ENCODE results near the gene CSF3R.

Gene CSF3R

GRCh38 chr1:36450270-36450918 is 32.3 kb downstream of the CSF3R start, which contains the start of gene OSCP1:
OSCP1 (minus strand) TSS chr1:36450451; CDS start chr1:36450369, 82 bp downstream.
- H3K4me3 Mint-ChIP-seq, result peak within 1 kb of the TSS; percentile 92
- peaks cover 7% of the 10 kb centered on the region for H3K36me3 Mint-ChIP-seq
- H3K9me3 Mint-ChIP-seq, result no peaks in the 10 kb centered on the region
- H3K27me3 Mint-ChIP-seq, result no peaks in the 10 kb centered on the region
- ATAC-seq (ENCODE audit: low read depth) (peak; percentile 97), DNase-seq (ENCODE audit: low spot score in 2 of 2) (peak; percentile 83 to 87)
- peak within 1 kb of the TSS; percentile 95 for H3K27ac Mint-ChIP-seq
- H3K4me1 Mint-ChIP-seq, result peaks cover 7% of the 10 kb centered on the region

- Mint-ChIP-seq H3K9me3 (no peaks in the 10 kb centered on the region), H3K27me3 (no peaks in the 10 kb centered on the region), H3K4me3 (no peak overlapping the region), H3K36me3 (no peaks in the 10 kb centered on the region), H3K27ac (no peak overlapping the region), H3K4me1 (peaks cover 7% of the 10 kb centered on the region)
- DNase-seq (ENCODE audit: low spot score in 2 of 2) (no peak), ATAC-seq (ENCODE audit: low read depth) (no peak)
Observed at GRCh38 chr1:36448530-36449056, 34.1 kb downstream of the CSF3R start.

GRCh38 chr1:36447450-36447849 is 35.3 kb downstream of the CSF3R start:
- H3K27ac Mint-ChIP-seq, result no peak overlapping the region

GRCh38 chr1:36446746-36447145 is 36.0 kb downstream of the CSF3R start:
- H3K27ac Mint-ChIP-seq, result no peak overlapping the region
- ATAC-seq (ENCODE audit: low read depth) (no peak), DNase-seq (ENCODE audit: low spot score in 2 of 2) (no peak)
- peaks cover 4% of the 10 kb centered on the region for H3K4me1 Mint-ChIP-seq
- H3K36me3 Mint-ChIP-seq, result no peaks in the 10 kb centered on the region
- no peaks in the 10 kb centered on the region for H3K27me3 Mint-ChIP-seq
- H3K9me3 Mint-ChIP-seq, result no peaks in the 10 kb centered on the region
- H3K4me3 Mint-ChIP-seq, result no peak overlapping the region

More at GRCh38 chr1:36447450-36447849, 35.3 kb downstream of the CSF3R start:
- DNase-seq (ENCODE audit: low spot score in 2 of 2) (no peak), ATAC-seq (ENCODE audit: low read depth) (no peak)
- no peaks in the 10 kb centered on the region for H3K9me3 Mint-ChIP-seq
- H3K4me1 Mint-ChIP-seq, result peaks cover 6% of the 10 kb centered on the region
- H3K4me3 Mint-ChIP-seq, result no peak overlapping the region
- no peaks in the 10 kb centered on the region for H3K27me3 Mint-ChIP-seq
- H3K36me3 Mint-ChIP-seq, result no peaks in the 10 kb centered on the region

GRCh38 chr1:36446271-36446670 is 36.4 kb downstream of the CSF3R start:
- Mint-ChIP-seq H3K9me3 (no peaks in the 10 kb centered on the region), H3K4me3 (no peak overlapping the region), H3K36me3 (no peaks in the 10 kb centered on the region), H3K4me1 (no peaks in the 10 kb centered on the region), H3K27ac (peak overlapping the region; percentile 11), H3K27me3 (no peaks in the 10 kb centered on the region)
- ATAC-seq (ENCODE audit: low read depth) (no peak), DNase-seq (ENCODE audit: low spot score in 2 of 2) (no peak)

- Mint-ChIP-seq H3K27me3 (no peaks in the 10 kb centered on the region), H3K4me1 (no peaks in the 10 kb centered on the region), H3K36me3 (no peaks in the 10 kb centered on the region), H3K27ac (no peak overlapping the region), H3K9me3 (no peaks in the 10 kb centered on the region), H3K4me3 (no peak overlapping the region)
- DNase-seq (ENCODE audit: low spot score in 2 of 2), result no peak
- ATAC-seq (ENCODE audit: low read depth), result no peak
Observed at GRCh38 chr1:36443297-36443696, 39.4 kb downstream of the CSF3R start.

- Mint-ChIP-seq H3K4me3 (no peak overlapping the region), H3K27ac (no peak overlapping the region), H3K4me1 (no peaks in the 10 kb centered on the region), H3K27me3 (no peaks in the 10 kb centered on the region), H3K9me3 (no peaks in the 10 kb centered on the region), H3K36me3 (no peaks in the 10 kb centered on the region)
- ATAC-seq (ENCODE audit: low read depth) (no peak), DNase-seq (ENCODE audit: low spot score in 2 of 2) (no peak)
Observed at GRCh38 chr1:36442337-36442736, 40.4 kb downstream of the CSF3R start.

GRCh38 chr1:36440646-36441045 is 42.1 kb downstream of the CSF3R start:
- Mint-ChIP-seq H3K4me3 (no peak overlapping the region), H3K27ac (no peak overlapping the region), H3K36me3 (no peaks in the 10 kb centered on the region), H3K9me3 (no peaks in the 10 kb centered on the region), H3K4me1 (no peaks in the 10 kb centered on the region), H3K27me3 (no peaks in the 10 kb centered on the region)
- ATAC-seq (ENCODE audit: low read depth), result no peak
- DNase-seq (ENCODE audit: low spot score in 2 of 2), result no peak

GRCh38 chr1:36440044-36440443 is 42.7 kb downstream of the CSF3R start:
- Mint-ChIP-seq H3K36me3 (no peaks in the 10 kb centered on the region), H3K9me3 (no peaks in the 10 kb centered on the region), H3K27me3 (no peaks in the 10 kb centered on the region), H3K4me1 (no peaks in the 10 kb centered on the region), H3K27ac (no peak overlapping the region), H3K4me3 (no peak overlapping the region)
- ATAC-seq (ENCODE audit: low read depth) (no peak), DNase-seq (ENCODE audit: low spot score in 2 of 2) (no peak)

- no peak overlapping the region for H3K4me3 Mint-ChIP-seq
- H3K4me1 Mint-ChIP-seq, result no peaks in the 10 kb centered on the region
- no peak for DNase-seq (ENCODE audit: low spot score in 2 of 2)
- H3K27ac Mint-ChIP-seq, result no peak overlapping the region
- no peaks in the 10 kb centered on the region for H3K27me3 Mint-ChIP-seq
- ATAC-seq (ENCODE audit: low read depth), result no peak
- no peaks in the 10 kb centered on the region for H3K36me3 Mint-ChIP-seq
- H3K9me3 Mint-ChIP-seq, result no peaks in the 10 kb centered on the region
Observed at GRCh38 chr1:36438715-36439114, 44.0 kb downstream of the CSF3R start.

GRCh38 chr1:36436821-36437220 is 45.9 kb downstream of the CSF3R start:
- no peaks in the 10 kb centered on the region for H3K36me3 Mint-ChIP-seq
- H3K9me3 Mint-ChIP-seq, result no peaks in the 10 kb centered on the region
- H3K27ac Mint-ChIP-seq, result no peak overlapping the region
- no peak for DNase-seq (ENCODE audit: low spot score in 2 of 2)
- no peaks in the 10 kb centered on the region for H3K27me3 Mint-ChIP-seq
- ATAC-seq (ENCODE audit: low read depth), result no peak
- no peaks in the 10 kb centered on the region for H3K4me1 Mint-ChIP-seq
- H3K4me3 Mint-ChIP-seq, result no peak overlapping the region

GRCh38 chr1:36433102-36433501 is 49.6 kb downstream of the CSF3R start:
- Mint-ChIP-seq H3K9me3 (no peaks in the 10 kb centered on the region), H3K36me3 (peaks cover 6% of the 10 kb centered on the region), H3K27me3 (no peaks in the 10 kb centered on the region), H3K4me3 (no peak overlapping the region), H3K27ac (no peak overlapping the region), H3K4me1 (no peaks in the 10 kb centered on the region)
- DNase-seq (ENCODE audit: low spot score in 2 of 2) (no peak), ATAC-seq (ENCODE audit: low read depth) (no peak)

- no peak for ATAC-seq (ENCODE audit: low read depth)
- Mint-ChIP-seq H3K9me3 (no peaks in the 10 kb centered on the region), H3K4me3 (no peak overlapping the region), H3K27me3 (no peaks in the 10 kb centered on the region), H3K36me3 (peaks cover 6% of the 10 kb centered on the region), H3K4me1 (no peaks in the 10 kb centered on the region), H3K27ac (no peak overlapping the region)
- no peak for DNase-seq (ENCODE audit: low spot score in 2 of 2)
Observed at GRCh38 chr1:36432616-36433015, 50.1 kb downstream of the CSF3R start.

- no peaks in the 10 kb centered on the region for H3K9me3 Mint-ChIP-seq
- H3K27ac Mint-ChIP-seq, result no peak overlapping the region
- H3K27me3 Mint-ChIP-seq, result no peaks in the 10 kb centered on the region
- H3K36me3 Mint-ChIP-seq, result no peaks in the 10 kb centered on the region
- peaks cover 6% of the 10 kb centered on the region for H3K4me1 Mint-ChIP-seq
- no peak overlapping the region for H3K4me3 Mint-ChIP-seq
- no peak for DNase-seq (ENCODE audit: low spot score in 2 of 2)
- ATAC-seq (ENCODE audit: low read depth), result no peak
Observed at GRCh38 chr1:36425791-36426190, 56.9 kb downstream of the CSF3R start.

- H3K36me3 Mint-ChIP-seq, result no peaks in the 10 kb centered on the region
- peak overlapping the region; percentile 51 for H3K27ac Mint-ChIP-seq
- H3K4me3 Mint-ChIP-seq, result no peak overlapping the region
- H3K27me3 Mint-ChIP-seq, result no peaks in the 10 kb centered on the region
- ATAC-seq (ENCODE audit: low read depth) (no peak), DNase-seq (ENCODE audit: low spot score in 2 of 2) (no peak)
- H3K4me1 Mint-ChIP-seq, result peaks cover 8% of the 10 kb centered on the region
- no peaks in the 10 kb centered on the region for H3K9me3 Mint-ChIP-seq
Observed at GRCh38 chr1:36421649-36422048, 61.1 kb downstream of the CSF3R start.
